H1 (cell line): Measurements from ENCODE around the gene PTGIS.

ENCODE experiments used
- BRCA1 ChIP-seq: IDR thresholded peaks from 2 replicates; pipeline ENCODE4 v1.6.1; 2012; ENCODE audit warnings: low read depth, low read length, improper control_type of control experiment
- CHD2 ChIP-seq: IDR thresholded peaks from 2 replicates; pipeline ENCODE4 v1.6.1; 2012; ENCODE audit warnings: low read length, improper control_type of control experiment
- CTCF ChIP-seq, 3 experiments: IDR thresholded peaks; 1 replicate in 2 of 3; 2 replicates in 1 of 3; pipeline versions ENCODE4 v1.5.1 to v1.6.1; 2011; ENCODE audit warnings: low read length in 3 of 3, mild to moderate bottlenecking in 3 of 3, inconsistent platforms in 2 of 3, low read depth in 1 of 3, moderate library complexity in 1 of 3; ENCODE audit not compliant: insufficient read depth in 1 of 3; ENCODE audit errors: control extremely low read depth in 1 of 3
- EP300 ChIP-seq, 2 experiments: IDR thresholded peaks; 1 replicate in 1 of 2; 2 replicates in 1 of 2; pipeline ENCODE4 v1.6.1; 2011 to 2012; ENCODE audit warnings: low read depth in 2 of 2, low read length in 2 of 2, mild to moderate bottlenecking in 2 of 2, borderline replicate concordance in 1 of 2, inconsistent platforms in 1 of 2, moderate library complexity in 1 of 2
- FOSL1 ChIP-seq: IDR thresholded peaks from 2 replicates; pipeline ENCODE4 v1.6.1; 2011; ENCODE audit warnings: mild to moderate bottlenecking, low read depth, low read length, moderate library complexity; ENCODE audit not compliant: insufficient read depth
- GTF2F1 ChIP-seq: IDR thresholded peaks from 2 replicates; pipeline ENCODE4 v1.6.1; 2012; ENCODE audit warnings: low read depth, low read length, improper control_type of control experiment, borderline replicate concordance
- MAFK ChIP-seq: IDR thresholded peaks from 2 replicates; pipeline ENCODE4 v1.6.1; 2012; ENCODE audit warnings: low read depth, mild to moderate bottlenecking, improper control_type of control experiment, low read length
- POLR2A ChIP-seq, 2 experiments: IDR thresholded peaks; 1 replicate in 1 of 2; 2 replicates in 1 of 2; pipeline ENCODE4 v1.6.1; 2011; ENCODE audit warnings: low read depth in 2 of 2, low read length in 2 of 2, mild to moderate bottlenecking in 2 of 2; ENCODE audit errors: control extremely low read depth in 1 of 2
- SP1 ChIP-seq: IDR thresholded peaks from 2 replicates; pipeline ENCODE4 v1.6.1; 2011; ENCODE audit warnings: low read depth, low read length
- TAF1 ChIP-seq: IDR thresholded peaks from 2 replicates; pipeline ENCODE4 v1.6.1; 2011; ENCODE audit warnings: mild to moderate bottlenecking, low read depth, low read length
- TF ChIP-seq, protein P1 (sequence below): IDR thresholded peaks from 2 replicates; pipeline ENCODE4 v1.6.1; 2012; ENCODE audit warnings: inconsistent platforms

GRCh38 chr20:49539481-49540231, 28.3 kb downstream of the PTGIS start:
- TF ChIP-seq GTF2F1: no peak
- TF ChIP-seq, protein P1, sequence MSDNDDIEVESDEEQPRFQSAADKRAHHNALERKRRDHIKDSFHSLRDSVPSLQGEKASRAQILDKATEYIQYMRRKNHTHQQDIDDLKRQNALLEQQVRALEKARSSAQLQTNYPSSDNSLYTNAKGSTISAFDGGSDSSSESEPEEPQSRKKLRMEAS: no peak
- TF ChIP-seq POLR2A (IDR thresholded peaks at IDR 0.05; ENCODE audit: control extremely low read depth in 1 of 2, low read depth in 2 of 2, low read length in 2 of 2): no peak
- no peak for TF ChIP-seq CTCF (IDR thresholded peaks at IDR 0.05; ENCODE audit: control extremely low read depth in 1 of 3, insufficient read depth in 1 of 3, low read depth in 1 of 3, low read length in 3 of 3)
- TF ChIP-seq FOSL1: no peak
- TF ChIP-seq MAFK: no peak
- TF ChIP-seq TAF1: no peak
- TF ChIP-seq EP300 (IDR thresholded peaks at IDR 0.05; ENCODE audit: borderline replicate concordance in 1 of 2, low read depth in 2 of 2, low read length in 2 of 2): no peak
- no peak for TF ChIP-seq BRCA1
- no peak for TF ChIP-seq CHD2
- no peak for TF ChIP-seq SP1
